Endothelial cell of umbilical vein (primary cell): ENCODE data around the gene CPZ. TPM values are rescaled to one million over a fixed set of nuclear protein-coding genes. Genes with fewer than 3 reads are reported as not detected.

ENCODE experiments used
- BruUV-seq: library from RNA; stranded (reverse); fragments of 400-500 nt; replicated peaks from 2 replicates; lab custom pipeline; 2021; lab: Mats Ljungman, UMichigan
- CTCF ChIA-PET: fragments of 300-600, 350-600 bp; sonication (Branson Sonifier 250); formaldehyde crosslinking; loops from one replicate; lab custom pipeline; 2021; ENCODE audit warnings: antibody characterized with exemption, inconsistent platforms; lab: Charles Lee
- POLR2A ChIA-PET: fragments of 300-600, 350-600 bp; sonication (Branson Sonifier 250); formaldehyde crosslinking; loops from one replicate; lab custom pipeline; 2021; ENCODE audit warnings: antibody characterized with exemption, inconsistent platforms; lab: Charles Lee
- DNase-seq: peaks from one replicate; pipeline ENCODE4 v3.0.0-alpha.2; 2011; ENCODE audit warnings: low read depth, low spot score
- FAIRE-seq: peaks from 2 replicates; lab custom pipeline; 2011; peaks lifted over from hg19 to GRCh38; lab: Jason Lieb, UNC
- H2AFZ ChIP-seq: 2 replicates; pipeline ENCODE4 v1.6.0; 2012; ENCODE audit warnings: low read depth, low read length, control low read depth, inconsistent platforms
- H3K27ac ChIP-seq: 2 replicates; pipeline ENCODE4 v1.5.1; 2011; ENCODE audit warnings: low read depth, mild to moderate bottlenecking, control low read depth, low read length, moderate library complexity; ENCODE audit not compliant: insufficient read depth
- H3K27me3 ChIP-seq, 2 experiments: 2 replicates each; pipeline versions ENCODE4 v1.6.0 to v1.6.1; 2011; ENCODE audit warnings: low read length in 2 of 2, mixed read lengths in 1 of 2; ENCODE audit not compliant: control insufficient read depth in 2 of 2, insufficient read depth in 2 of 2
- H3K36me3 ChIP-seq, 2 experiments: 2 replicates in 1 of 2; 3 replicates in 1 of 2; pipeline ENCODE4 v1.5.1; 2011; ENCODE audit warnings: low read length in 2 of 2, mild to moderate bottlenecking in 1 of 2, moderate library complexity in 1 of 2; ENCODE audit not compliant: control insufficient read depth in 2 of 2, insufficient read depth in 2 of 2; ENCODE audit errors: extremely low read depth in 1 of 2
- H3K4me1 ChIP-seq: 3 replicates; pipeline ENCODE4 v1.5.1; 2011; ENCODE audit warnings: mild to moderate bottlenecking, low read length; ENCODE audit not compliant: control insufficient read depth, insufficient read depth; ENCODE audit errors: extremely low read depth
- H3K4me2 ChIP-seq: 2 replicates; pipeline ENCODE4 v1.6.1; 2011; ENCODE audit warnings: low read length, control low read depth, mixed read lengths; ENCODE audit not compliant: insufficient read depth
- H3K4me3 ChIP-seq, 3 experiments: fragments of 200-600 bp in 1 of 3; sonication (generic), shearing (Covaris generic) in 1 of 3; replicated peaks in 1 of 3; 2 replicates each; pipeline ENCODE4 v1.5.1; 2011 to 2016; ENCODE audit warnings: control low read depth in 3 of 3, low read length in 3 of 3, mild to moderate bottlenecking in 2 of 3, inconsistent platforms in 1 of 3, low read depth in 1 of 3, moderate library complexity in 1 of 3; ENCODE audit not compliant: insufficient read depth in 1 of 3
- H3K79me2 ChIP-seq: 2 replicates; pipeline ENCODE4 v1.6.0; 2012; ENCODE audit warnings: low read length, inconsistent platforms; ENCODE audit not compliant: control insufficient read depth, insufficient read depth
- H3K9ac ChIP-seq: replicated peaks from 2 replicates; pipeline ENCODE3; 2011; ENCODE audit warnings: low read length, control low read depth; ENCODE audit not compliant: insufficient read depth; ENCODE audit errors: extremely low read depth
- H3K9me1 ChIP-seq: replicated peaks from 3 replicates; pipeline ENCODE4 v1.6.0; 2011; ENCODE audit warnings: mild to moderate bottlenecking, low read length; ENCODE audit not compliant: control insufficient read depth, insufficient read depth; ENCODE audit errors: extremely low read depth
- H3K9me3 ChIP-seq: replicated peaks from 2 replicates; pipeline ENCODE4 v1.5.1; 2012; ENCODE audit warnings: low read length, inconsistent platforms; ENCODE audit not compliant: control insufficient read depth, insufficient read depth
- H4K20me1 ChIP-seq: replicated peaks from 2 replicates; pipeline ENCODE3; 2011; ENCODE audit warnings: mild to moderate bottlenecking, low read length; ENCODE audit not compliant: control insufficient read depth, insufficient read depth; ENCODE audit errors: extremely low read depth
- CTCF ChIP-seq, 2 donors: IDR thresholded peaks; 1 replicate in 1 of 2; 2 replicates in 1 of 2; pipeline ENCODE4 v1.5.1; 2011; ENCODE audit warnings: low read length in 2 of 2, mild to moderate bottlenecking in 2 of 2, moderate library complexity in 2 of 2, control low read depth in 1 of 2, inconsistent platforms in 1 of 2, low read depth in 1 of 2; ENCODE audit not compliant: insufficient read depth in 1 of 2; ENCODE audit errors: extremely low read depth in 1 of 2
- EZH2 ChIP-seq: IDR thresholded peaks from 2 replicates; pipeline ENCODE4 v1.6.1; 2012; ENCODE audit warnings: borderline replicate concordance, low read depth, mild to moderate bottlenecking, moderate library complexity, low read length, inconsistent platforms; ENCODE audit not compliant: severe bottlenecking
- FOS ChIP-seq: IDR thresholded peaks from 2 replicates; pipeline ENCODE4 v1.6.1; 2011; ENCODE audit warnings: mild to moderate bottlenecking, low read length, moderate library complexity, borderline replicate concordance; ENCODE audit not compliant: insufficient read depth
- GATA2 ChIP-seq: IDR thresholded peaks from 2 replicates; pipeline ENCODE4 v1.7.0; 2011; ENCODE audit warnings: low read depth, mild to moderate bottlenecking, moderate library complexity, mixed read lengths, low read length; ENCODE audit not compliant: insufficient read length, insufficient read depth
- JUN ChIP-seq: IDR thresholded peaks from 2 replicates; pipeline ENCODE4 v1.6.1; 2011; ENCODE audit warnings: borderline replicate concordance, low read depth; ENCODE audit not compliant: insufficient read length, insufficient read depth
- MAX ChIP-seq: IDR thresholded peaks from 2 replicates; pipeline ENCODE4 v1.6.1; 2011; ENCODE audit not compliant: insufficient read depth, insufficient read length
- MYC ChIP-seq: IDR thresholded peaks from one replicate; pipeline ENCODE4 v1.6.1; 2011; ENCODE audit warnings: mild to moderate bottlenecking, low read depth, low read length
- POLR2A ChIP-seq: IDR thresholded peaks from 2 replicates; pipeline ENCODE4 v1.6.1; 2012; ENCODE audit warnings: low read depth, mild to moderate bottlenecking, control low read depth, low read length
- POLR2AphosphoS5 ChIP-seq: IDR thresholded peaks from 2 replicates; pipeline ENCODE4 v1.6.1; 2012; ENCODE audit warnings: low read depth, mild to moderate bottlenecking, control low read depth, low read length, moderate library complexity; ENCODE audit not compliant: insufficient read depth
- dilution Hi-C: fragments of 300-500 bp; cut with MboI; formaldehyde crosslinking; loops from one replicate; pipeline ENCODE4 v1.15.0; 2019; ENCODE audit warnings: low sequenced_read_pairs; ENCODE audit not compliant: extremely low pct_ligation_motif_present
- intact Hi-C: fragments of 100-400 bp; cut with micrococcal nuclease; formaldehyde crosslinking; loops from one replicate; pipeline ENCODE4 v1.10.0; 2022
- polyA plus RNA-seq, 4 experiments: library from polyadenylated mRNA; depleted of rRNA in 3 of 4; stranded (reverse) in 3 of 4; unstranded in 1 of 4; fragments of >200 nt; gene quantifications; 2 replicates each; pipeline versions ENCODE4 v1.2.1 to v1.2.3, GENCODE V29; 2011 to 2012; ENCODE audit warnings: missing spikeins in 1 of 4
- total RNA-seq: library from RNA; stranded (reverse); gene quantifications from 2 replicates; pipeline ENCODE4 v1.2.3, GENCODE V29; 2021

CPZ gene
- total and polyA plus RNA-seq, 2 donors (not counting 3 experiments of a cell fraction or from before 2014, with no cell fraction given), result not detected

DNA sequence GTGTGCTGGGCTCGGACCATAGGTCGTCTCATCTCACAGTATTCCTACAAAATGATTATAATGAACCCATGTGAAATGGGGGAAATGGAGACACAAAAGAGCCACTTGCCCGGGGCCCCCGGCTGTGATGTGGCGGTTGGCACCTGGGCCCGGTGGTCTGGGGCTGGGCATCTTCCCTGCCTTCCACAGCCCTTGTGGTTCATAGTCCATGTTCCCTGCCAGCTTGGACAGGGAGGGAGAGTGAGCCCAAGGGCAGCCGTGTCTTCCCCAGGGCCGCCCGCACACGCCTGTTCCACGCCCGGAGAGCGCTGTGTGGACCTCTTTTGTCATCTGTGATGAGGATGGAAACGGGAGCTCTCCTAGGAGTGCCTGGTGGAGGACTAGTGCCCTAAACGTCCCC, 5.2 kb downstream of the CPZ start:
- TF ChIP-seq MYC (no peak), FOS (no peak), CTCF (IDR thresholded peaks at IDR 0.05; ENCODE audit: extremely low read depth in 1 of 2, insufficient read depth in 1 of 2, low read depth in 1 of 2, low read length in 2 of 2) (no peak), EZH2 (no peak), MAX (no peak), GATA2 (no peak), JUN (no peak), POLR2AphosphoS5 (no peak), POLR2A (no peak)
- Histone ChIP-seq H3K9ac (no peak overlapping the region), H3K4me2 (no peak overlapping the region), H2AFZ (no peak overlapping the region), H3K27me3 (peaks cover 12 to 14% of the 10 kb centered on the region in 2 experiments), H3K79me2 (no peaks in the 10 kb centered on the region), H3K9me1 (no peaks in the 10 kb centered on the region), H3K9me3 (no peaks in the 10 kb centered on the region), H3K36me3 (no peaks in the 10 kb centered on the region), H4K20me1 (no peaks in the 10 kb centered on the region), H3K4me3 (no peak overlapping the region), H3K27ac (no peak overlapping the region), H3K4me1 (no peaks in the 10 kb centered on the region)
- FAIRE-seq, result no peak
- no peak for DNase-seq
- intact Hi-C loops (loop anchor here (10.0 kb wide), 1 partner anchor 333 kb away; the partner anchor contains the start of gene HTRA3), dilution Hi-C loops (no loop called here)
- CTCF ChIA-PET, result interaction anchor here (2.1 to 2.2 kb wide), 2 partner anchors 9 to 129 kb away, joined by 15 to 16 read pairs; no protein-coding TSS in a partner anchor
- no TSS peak for BruUV-seq
- POLR2A ChIA-PET, result no interaction called here
